ENCODE measurements around the gene SLPI.
A peak's percentile ranks its signal among the peaks of the same experiment; 100 is the strongest.

The SLPI gene, protein sequence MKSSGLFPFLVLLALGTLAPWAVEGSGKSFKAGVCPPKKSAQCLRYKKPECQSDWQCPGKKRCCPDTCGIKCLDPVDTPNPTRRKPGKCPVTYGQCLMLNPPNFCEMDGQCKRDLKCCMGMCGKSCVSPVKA

DNA sequence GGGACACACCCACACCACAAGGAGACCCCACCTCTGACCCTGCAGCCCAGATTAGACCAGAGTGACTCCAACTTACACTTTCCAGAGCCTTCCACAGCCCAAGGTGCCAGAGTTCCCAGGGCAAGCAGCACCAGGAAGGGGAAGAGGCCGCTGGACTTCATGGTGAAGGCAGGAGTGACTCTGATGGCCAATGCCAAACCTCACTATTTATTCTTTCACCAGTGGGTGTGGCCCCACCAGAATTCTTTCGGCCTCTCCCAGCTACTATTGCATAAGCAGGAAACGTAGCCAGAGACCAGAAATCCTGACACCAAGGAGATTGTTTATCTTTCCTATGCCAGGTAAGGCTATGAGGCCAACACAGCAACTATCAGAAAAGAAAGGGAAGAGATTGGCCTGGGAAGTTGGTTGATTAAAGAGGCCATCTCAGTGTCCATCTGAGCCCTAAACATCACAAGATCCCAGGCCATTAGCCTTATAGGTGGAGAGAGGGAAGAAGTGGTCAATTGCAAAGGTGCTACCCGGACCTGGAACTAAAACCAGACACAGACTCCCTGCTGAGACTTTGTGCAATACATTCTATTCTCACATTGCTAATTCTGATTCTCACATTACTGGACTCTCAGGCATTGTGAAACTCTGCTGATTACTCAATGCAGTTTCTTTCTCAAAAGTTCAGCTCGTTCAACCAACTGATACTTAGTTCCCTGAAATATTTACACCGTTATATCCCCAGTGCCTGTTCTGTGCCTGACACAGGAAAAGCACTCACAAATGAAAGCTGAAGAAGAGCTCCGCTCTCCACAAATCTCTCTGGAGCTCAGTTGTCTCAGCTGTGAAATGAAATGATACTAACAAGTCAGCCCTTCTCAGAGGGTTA lies at the start of gene SLPI:
TSS of gene SLPI (minus strand) at position 182 of the 880 bp plus-strand sequence. CDS start at position 161, 21 bp downstream.
- DNase-seq, result no peak

DNA sequence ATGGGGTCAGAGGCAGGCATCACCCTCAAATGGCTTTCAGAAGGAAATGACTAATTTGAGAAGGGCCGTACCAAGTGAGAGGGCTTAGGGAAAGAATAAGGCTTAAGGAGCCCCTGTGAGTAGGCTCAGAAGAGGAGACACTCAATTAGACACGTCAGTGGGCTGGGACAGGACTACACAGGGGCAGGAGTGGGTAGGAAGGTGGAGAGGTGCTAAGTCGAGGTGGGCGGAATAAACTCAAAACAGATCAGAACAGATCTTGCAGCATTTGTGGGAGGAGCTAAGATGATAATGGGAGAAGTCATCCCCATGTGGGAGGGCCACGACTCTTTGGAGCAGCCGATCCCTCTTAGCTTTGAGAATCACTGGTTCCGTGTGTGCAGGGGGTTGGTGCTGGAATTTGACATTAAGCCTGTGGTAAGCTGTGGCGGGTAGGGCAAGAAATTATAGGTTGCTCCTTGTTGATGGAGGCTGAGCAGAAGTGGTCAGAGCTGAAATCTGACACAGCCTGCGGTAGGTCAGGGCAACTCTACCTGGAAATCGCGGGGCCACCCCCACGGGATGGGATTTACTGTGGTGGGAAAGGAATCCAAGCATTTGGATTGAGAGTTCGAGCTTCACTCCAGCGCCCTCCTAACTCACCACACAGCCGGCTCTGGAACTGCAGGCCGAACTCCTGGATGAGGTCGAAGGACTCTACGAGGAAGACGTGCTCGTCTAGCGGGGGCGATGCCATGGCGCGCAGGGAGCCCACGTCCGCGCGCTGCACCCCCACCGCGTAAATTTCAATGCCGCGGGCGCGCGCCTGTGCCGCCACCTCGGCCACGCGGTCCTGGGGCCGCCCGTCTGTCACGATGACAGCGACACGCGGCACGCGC lies 49.5 kb upstream of the SLPI start:
- DNase-seq, result no peak

DNA sequence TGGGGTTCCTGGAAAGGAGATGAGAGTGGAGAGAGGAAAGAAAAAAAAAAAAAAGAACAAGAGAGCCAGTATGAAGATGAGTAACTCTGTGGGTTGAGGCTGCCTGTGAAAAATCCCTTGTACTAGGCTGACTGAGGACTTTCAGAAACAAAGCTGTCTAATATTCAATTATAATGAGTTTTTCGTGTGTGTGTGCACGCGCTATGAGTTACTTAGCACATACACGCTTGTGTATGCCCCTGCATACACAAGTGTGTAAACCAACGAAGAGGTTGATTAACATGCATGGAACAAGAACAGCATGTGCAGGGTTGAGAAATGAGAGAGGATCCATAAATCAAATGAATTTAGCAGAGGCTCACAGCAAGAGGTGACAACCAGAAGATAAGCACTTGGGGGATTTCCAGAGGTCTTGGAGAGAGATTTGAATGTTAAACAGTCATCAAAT lies 47.5 kb upstream of the SLPI start:
- DNase-seq, result no peak

DNA sequence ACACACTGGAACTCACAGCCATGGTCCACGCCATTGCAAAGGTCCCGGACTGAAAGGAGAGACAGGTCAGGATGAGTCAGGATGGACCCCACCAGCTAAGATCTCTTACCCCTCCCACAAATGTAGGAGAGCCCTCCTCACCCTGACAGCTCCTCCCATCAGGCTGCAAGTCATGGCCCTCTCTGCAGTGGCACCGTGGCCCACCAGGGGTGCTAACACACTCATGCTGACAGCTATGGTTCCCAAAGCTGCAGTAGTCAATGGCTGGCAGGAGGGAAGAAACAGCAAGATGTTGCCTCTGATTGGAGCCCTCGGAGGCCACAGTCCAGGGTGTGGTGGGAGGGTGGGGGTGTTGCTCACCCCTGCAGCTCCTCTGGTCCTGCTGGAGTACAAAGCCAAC lies 46.6 kb upstream of the SLPI start:
- peak; percentile 51 for DNase-seq

DNA sequence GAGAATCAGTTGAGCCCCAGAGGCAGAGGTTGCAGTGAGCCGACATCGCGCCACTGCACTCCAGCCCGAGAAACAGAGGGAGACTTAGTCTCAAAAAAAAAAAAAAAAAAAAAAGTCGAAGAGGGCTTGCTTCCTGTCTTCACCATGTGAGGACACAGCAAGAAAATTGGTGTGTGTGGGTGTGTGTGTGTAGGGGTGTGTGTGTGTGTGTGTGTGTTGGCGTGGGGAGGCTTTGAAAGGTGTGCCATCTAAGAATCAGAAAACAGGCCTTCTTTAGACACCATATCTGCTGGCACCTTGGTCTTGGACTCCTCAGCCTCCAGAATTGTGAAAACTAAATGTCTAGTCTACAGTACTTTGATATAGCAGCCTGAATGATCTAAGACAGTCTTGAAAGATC lies 45.4 kb upstream of the SLPI start:
- DNase-seq, result no peak

DNA sequence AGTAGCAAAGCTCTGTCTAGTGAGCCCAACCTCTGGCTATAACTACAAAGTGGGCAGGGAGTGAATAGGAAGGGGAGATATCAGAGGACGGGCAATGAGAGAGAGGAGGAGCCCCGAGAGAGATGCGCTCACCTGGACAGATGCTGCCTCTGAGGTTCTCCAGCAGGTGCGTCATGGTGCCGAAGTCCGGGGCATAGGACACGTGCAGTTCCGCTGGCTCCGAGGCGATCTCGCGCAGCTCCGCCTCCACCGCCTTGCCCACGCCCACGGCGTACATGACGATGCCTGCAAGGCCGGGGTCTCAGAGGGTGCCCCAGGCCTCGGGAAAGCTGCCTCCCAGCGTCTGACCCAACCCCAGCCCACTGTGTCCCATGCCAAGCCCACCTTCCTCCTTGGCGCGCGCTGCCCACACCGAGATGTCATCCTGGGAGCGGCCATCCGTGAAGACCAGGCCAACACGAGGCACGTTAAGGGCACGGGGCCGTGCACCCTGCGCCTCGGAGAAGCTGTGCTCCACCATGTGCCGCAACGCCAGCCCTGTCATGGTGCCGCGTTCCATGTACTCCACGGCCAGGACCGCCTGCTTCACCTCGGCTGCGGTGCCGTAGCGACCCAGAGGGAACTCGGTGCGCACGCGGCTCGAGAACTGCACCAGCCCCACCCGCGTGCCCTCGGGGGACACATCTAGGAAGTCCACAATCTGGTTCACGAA lies 43.6 kb upstream of the SLPI start:
- no peak for DNase-seq

DNA sequence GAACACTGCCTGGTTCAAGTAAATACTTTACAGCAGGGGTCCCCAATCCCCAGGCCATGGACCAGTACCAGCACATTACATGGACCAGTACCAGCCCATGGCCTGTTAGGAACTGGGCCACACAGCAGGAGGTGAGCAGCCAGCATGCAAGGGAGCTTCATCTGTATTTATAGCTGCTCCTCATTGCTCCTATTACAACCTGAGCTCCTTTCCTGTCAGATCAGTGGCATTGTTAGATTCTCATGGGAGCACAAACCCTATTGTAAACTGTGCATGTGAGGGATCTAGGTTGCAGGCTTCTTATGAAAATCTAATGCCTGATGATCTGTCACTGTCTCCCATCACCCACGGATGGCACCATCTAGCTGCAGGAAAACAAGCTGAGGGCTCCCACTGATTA lies 40.3 kb upstream of the SLPI start:
- DNase-seq, result no peak

DNA sequence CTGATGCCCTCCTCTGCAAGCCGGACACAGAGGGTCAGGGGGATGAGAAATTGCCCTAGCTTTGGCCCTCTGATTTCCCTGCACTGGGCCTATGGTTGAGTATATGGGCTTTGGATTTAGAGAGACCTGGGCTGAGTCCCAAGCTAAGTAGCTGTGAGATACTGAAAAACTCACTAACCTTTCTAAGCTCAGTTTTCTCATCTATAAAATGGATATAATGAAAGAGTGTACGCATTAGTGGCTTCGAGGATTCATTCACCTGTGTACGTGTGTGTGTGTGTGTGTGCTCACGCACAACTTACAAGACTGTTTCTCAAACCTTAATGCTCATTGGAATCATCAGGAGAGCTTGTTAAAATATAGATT lies 39.6 kb upstream of the SLPI start:
- DNase-seq, result no peak

DNA sequence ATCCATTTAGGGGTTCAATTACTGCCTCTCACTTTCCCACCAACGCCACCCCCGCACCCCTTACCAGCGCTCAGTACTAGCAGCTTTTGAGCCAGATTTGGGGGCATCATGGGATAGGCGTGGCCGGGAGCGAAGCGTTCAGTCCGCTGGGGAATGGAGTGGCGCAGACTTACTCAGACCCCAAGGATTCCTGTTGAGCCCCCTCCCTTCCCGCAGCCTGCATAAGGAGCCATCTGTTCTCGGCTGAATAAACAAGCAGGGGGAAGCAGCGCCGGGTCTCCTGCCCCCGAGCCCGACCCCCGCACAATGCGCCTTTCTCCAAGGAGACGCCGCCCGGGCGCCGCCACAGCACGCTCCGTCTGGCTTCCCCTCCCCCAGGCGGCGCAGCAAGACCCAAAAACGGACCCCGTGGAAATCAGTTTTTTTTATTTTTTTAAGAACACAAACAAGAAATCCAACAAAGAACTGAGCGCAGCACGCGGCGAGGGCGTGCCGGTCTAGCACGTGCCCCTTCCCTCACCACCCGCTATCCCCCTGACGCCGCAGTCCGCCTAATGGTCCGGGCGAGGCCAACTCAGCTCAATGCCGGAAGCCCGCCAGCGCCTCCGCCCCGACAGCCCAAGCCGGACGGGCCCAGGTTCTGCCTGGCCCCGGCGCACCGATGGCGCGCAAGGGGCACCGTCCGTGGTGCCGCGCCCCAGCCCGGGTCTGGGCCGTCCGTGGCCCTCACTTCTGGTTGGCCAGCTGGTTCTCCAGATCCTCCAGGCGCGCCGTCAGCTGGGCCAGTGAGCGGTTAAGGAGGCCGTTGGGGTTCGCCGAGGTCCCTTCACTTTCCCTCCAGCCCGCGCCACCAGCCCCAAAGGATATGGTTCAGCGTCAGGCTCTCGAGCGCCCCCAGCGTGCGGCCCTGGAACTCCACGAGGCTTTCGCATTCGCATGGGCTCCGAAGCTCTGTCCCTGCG lies 39.0 kb upstream of the SLPI start:
- peak; percentile 86 for DNase-seq

DNA sequence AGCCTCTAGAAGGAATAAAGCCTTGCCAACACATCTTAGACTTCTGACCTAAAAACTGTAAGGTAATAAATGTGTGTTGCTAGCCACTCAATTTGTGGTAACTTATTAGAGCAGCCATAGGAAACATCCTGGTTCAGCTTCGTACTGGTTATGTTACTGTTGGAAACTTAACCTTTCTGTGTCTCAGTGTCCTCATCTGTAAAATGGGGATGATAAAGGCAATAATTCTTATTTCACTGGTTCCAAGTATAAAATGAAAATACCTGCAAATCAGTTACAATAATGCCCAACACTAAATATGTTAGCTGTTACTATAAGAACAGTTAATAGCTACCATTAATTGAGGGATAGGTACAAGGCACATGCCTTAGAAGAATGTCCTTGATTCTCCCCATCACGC lies 38.0 kb upstream of the SLPI start:
- no peak for DNase-seq

DNA sequence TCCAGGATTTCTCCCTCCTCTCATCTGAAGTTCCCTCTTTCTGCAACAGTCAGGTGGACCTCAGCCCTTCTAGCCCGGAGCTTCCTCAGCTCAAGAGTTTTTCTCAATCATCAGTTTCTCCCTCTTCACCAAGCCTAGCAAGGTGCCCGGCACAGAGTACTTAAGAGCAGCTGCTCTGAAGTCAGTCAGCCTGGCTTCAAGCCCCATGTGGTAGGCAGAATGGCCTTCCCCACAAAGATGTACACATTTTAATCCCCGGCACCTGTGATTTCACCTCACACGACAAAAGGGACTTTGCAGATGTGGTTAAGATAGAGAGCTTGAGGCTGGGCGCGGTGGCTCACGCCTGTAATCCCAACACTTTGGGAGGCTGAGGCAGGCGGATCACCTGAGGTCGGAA lies 37.2 kb upstream of the SLPI start:
- DNase-seq, result no peak

DNA sequence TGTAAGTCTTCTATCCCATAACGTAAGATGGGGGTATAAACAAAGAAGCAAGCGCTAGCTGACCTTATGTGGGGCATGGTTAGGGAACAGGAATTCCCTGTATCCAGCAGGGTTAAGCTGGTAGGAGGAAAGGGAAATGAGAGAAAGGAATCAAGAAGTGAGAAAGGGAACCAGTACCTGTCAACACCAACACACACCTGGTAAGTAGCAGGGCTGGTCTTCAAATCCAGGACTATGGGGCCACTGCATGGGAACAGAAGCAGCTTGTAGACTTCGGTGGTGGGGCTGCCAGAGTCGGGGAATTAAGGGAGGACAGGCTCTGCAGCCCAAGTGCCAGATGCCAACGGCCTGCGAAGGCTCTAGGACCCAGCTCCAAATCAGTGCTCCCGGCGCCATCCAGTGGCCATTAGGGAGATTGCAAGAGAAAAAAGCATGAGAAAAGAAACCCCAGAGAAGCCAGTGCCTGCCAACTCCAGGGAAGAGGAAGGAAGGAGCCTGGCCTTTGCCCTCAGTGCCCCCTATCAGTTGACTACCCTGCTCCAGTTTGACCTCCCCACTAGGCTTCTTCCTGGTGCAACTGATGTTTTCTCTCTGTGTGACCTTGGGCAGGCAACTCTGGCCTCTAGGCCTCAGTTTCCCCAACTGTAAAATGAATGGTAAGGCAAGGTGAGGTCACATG lies 36.5 kb upstream of the SLPI start:
- DNase-seq, result peak; percentile 66

DNA sequence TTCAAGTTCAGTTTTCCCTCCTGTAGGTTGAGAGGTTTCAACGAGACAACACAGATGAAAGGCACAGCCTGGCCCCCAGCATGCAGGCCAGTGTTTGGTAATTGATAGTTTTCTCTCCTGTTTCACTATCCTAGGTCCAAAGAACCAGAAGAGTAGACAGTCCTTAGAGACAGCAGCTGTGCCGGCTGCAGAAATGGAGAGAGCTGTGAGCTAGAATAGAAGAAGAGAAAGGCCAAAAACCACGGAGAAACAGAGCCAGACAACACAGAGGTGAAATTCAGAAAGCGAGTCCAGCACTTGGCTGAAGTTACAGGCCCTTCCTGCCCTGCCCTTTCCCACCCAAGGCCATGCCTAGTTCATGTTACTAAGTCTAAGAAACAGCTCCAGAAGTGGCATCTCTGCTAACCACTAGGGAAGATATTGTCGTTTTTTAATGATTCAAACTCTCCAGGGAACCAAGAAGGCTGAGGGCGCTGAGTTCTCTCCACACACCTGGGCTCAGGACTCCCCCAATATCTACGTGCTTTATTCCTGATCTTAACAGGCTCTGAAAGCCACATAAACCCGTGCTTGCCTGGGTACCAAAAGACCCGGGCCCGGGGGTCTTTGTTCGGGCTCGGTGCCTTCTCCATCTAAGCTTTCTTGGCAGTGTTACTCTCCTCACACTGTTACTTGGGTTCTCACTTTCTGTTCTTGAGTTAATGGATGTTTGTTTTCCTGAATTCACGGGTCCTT lies 35.7 kb upstream of the SLPI start:
- DNase-seq, result no peak

DNA sequence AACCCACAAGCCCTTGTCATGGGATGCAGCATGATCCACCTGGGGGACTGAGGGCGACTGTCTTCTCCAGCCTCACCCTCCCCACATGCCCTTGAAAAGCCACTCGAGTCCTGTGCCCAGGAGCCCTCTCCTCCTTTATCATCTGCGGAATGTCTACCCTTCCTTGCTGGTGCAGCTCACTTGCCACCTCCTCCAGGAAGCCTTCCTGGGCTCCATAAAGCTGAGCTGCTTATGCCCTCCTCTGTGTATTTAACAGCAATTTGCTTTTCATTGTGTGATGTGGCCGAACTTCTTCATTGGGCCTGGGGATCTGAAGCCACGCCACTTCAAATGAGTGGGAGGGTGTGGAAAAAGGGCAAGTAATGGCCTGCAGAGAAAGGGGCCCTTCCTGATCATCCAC lies 34.5 kb upstream of the SLPI start:
- DNase-seq, result no peak

DNA sequence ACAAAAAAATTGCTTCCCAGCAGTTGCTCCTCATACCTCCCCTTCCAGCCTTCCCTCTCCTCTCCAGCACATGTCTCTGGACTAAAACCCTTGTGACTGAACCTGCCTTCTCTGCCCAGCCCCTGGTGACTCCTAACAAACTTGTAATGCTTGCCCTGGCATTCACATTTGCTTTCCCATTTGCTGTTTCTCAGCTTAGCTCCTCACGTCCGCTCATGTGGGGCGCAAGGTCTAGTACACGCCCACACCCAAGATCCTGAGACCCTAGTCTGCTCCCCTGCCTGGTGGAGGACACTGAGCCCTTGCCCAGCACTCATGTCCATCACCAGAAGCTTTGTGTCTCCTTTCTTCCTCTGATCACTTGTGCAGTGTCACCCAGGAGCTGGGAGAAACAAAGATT lies 34.0 kb upstream of the SLPI start:
- DNase-seq, result no peak

DNA sequence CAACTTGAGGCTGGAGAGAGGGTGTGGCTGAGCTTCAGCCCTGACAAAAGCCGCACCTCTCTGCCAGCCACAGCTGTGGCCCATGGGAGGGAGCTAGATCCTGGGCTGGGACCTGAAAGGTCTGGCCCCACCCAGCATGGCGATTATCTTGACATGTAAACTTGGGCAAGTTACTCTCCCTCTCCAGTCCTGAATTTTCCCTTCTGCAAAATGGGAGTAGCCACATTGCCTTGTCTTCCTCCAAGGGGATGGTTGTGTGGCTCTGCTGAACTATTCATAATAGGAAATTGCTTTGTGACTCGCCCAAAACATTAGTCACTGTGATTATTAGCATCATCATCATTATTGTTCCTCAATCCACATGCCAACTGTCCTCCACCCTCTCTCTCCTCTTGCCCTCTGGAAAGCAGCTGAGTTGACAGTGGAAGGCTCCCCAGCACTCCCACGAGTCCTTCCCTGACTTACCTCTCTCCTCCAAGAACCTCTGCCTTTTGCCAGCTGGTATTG lies 29.2 kb upstream of the SLPI start:
- DNase-seq, result no peak

DNA sequence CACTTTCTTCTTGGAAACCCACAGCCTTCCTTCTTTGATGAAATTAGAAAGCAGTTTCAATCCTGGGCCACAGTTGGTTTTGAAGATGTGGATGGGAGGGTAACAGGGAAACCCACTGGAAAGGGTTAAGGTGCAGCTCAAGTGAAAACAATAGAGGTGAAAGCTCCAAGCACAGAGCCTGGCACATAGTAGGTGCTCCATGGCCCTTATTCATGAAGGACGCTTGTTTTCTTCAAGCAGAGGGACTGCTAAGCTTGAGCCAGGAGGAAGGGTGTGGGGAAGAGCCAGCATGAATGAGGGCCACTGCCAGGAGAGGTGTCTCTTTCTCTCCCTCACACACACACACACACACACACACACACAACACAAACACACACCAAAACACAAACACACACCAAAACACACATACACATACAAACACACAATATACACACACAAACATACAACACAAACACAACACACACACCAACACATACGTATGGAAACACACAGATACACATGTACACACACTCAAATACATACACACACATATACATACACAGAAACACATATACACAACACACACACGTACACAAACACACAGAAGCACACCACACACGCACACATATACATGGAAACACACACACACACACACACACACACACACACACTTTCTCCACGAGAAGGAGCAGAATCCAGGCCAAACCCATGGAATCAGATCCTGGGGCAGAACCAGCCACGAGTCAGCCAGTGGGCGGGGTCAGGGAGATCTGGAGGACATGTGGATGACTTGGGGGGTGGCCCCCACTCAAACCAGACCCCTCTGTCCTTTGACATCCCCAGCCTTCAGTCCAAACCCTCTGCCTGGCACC lies 28.6 kb upstream of the SLPI start:
- DNase-seq, result no peak

DNA sequence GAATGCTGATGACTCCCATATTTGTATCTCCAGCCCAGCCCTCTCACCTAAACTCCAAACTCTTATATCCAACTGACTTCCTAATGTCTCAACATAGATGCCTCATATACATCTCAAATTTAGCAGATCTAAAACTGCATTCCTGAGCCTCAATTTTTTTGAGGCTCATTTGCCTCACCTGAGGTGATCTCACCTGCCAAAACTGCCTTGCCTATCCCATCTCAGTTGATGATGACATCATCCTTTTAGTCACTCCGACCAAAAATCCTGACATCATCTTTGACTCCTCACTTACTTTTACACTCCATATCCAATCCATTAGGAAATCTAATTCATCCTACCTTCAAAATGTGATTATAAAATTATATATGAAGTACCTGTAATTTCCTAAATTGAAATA lies 25.6 kb upstream of the SLPI start:
- no peak for DNase-seq

DNA sequence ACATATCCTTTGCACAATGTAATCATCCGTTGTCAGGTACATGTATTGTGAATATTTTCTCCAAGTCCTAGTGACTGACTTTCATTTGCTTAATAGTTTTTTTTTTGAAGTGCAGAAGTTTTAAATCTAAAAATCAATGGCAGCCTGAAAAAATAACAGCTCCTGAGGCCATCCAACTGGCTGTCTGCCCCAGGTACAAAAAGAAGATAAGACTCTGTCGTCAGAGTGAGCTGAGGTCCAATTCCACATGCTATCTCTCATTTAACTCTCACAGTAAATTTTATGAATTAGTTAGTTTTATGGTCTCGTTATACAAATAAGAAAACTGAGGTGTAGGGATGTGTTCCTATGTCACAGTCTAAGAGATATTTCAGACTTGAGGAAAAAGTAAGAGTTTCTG lies 21.0 kb upstream of the SLPI start:
- DNase-seq, result no peak

Data from activated naive CD4-positive, alpha-beta T cell treated with anti-CD3 and anti-CD28 coated beads, Interleukin-2, amount 50 U/mL, for 16 hours (primary cell).